Activated CD8-positive, alpha-beta memory T cell treated with anti-CD3 and anti-CD28 coated beads, Interleukin-2, amount 50 U/mL, for 24 hours (primary cell): ENCODE data around the gene NAP1L4.
A peak's percentile ranks its signal among the peaks of the same experiment; 100 is the strongest.
"Not testable (repeated sequence)": the region's sequence is repeated elsewhere in the genome, so short reads cannot be mapped to it uniquely, and the experiment has no call there.

ENCODE experiments used
- DNase-seq: peaks from one replicate; pipeline ENCODE4 v3.0.0-alpha.2; 2020; ENCODE audit errors: extremely low read depth

Gene NAP1L4

GRCh38 chr11:2909133-2909902 lies 82.8 kb downstream of the NAP1L4 start:
- no peak for DNase-seq

- DNase-seq = no peak
These were observed 84.0 kb downstream of the NAP1L4 start for GRCh38 chr11:2908130-2908529.

DNA sequence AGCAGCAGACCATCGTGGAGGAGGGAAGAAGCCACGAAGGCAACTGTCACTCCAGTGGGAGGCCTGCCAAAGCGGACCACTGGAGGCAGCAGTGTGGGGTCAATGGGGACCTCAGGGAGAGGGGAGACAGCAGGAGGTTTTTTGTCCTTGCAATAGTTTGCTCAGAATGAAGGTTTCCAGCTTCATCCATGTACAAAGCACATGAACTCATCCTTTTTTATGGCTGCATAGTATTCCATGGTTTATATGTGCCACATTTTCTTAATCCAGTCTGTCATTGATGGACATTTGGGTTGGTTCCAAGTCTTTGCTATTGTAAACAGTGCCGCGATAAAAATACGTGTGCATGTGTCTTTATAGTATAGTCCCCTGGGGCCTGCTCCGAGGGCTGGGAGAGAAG lies 86.8 kb downstream of the NAP1L4 start:
- not testable (repeated sequence) for DNase-seq

GRCh38 chr11:2904153-2905052 lies 87.7 kb downstream of the NAP1L4 start:
- no peak for DNase-seq

DNA sequence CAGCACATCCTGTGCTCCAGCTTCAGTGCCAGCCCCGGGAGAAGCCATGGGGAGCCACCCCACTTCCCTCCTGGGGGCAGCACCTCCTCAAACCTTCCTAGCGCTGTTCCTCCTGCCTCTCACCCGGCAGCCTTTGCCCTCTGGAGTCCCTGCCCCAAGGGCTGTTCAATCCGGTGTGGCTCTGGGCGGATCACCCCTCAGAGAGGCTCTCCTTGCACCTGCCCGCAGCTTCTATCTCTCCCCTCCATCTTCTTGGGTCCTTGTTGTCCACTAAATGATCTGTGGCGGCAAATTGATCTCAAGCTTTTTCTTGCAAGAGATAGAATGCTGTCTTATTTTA lies 88.5 kb downstream of the NAP1L4 start:
- no peak for DNase-seq

GRCh38 chr11:2902784-2903671 lies 89.1 kb downstream of the NAP1L4 start:
- no peak for DNase-seq

DNA sequence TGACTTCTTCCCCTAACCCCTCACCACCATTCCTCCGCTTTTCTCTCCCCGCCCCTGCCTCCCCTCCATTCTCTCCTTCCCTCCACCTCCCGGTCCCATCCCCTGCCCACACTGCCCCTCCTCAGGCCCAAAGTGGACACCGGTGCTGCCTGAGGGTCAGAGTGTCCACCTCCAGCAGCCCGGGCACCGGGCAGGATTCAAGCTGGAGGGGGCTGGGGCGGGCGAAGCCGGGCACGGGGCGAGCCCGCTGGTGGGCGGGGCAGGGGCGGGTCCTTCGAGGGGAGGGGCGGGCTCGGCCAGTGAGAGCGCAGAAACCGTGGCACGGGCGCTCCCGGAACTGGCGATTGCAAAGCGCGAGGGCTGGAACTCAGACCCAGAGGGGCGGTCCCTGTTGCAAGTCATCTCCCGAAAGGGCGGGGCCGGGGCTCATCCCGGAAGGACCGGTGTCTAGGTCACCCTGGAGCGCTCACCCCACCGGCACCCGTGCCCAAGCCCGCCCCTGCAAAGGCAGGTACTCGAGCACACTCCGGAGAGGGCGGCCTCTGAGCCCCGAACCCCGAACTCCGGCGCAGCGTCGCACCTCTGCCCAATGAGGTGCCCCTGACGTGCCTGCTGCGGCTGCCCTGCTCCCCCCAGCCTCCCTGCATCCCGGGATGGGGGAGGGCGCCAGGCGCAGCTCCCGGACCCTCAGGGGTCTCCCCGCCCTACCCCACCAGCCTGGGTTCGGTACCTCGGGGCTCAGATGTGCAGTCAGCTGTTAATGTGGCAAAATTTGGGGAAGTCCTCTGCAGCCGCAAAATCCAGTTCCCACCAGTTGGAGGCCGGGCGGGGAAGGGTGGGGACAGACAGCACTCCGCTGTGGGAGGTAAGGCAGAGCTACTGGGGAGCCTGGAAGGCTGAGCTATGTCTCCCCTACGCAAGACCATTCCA lies 90.0 kb downstream of the NAP1L4 start:
- peak; percentile 83 for DNase-seq

- DNase-seq = no peak
These were observed 90.8 kb downstream of the NAP1L4 start for GRCh38 chr11:2901196-2901796.

DNA sequence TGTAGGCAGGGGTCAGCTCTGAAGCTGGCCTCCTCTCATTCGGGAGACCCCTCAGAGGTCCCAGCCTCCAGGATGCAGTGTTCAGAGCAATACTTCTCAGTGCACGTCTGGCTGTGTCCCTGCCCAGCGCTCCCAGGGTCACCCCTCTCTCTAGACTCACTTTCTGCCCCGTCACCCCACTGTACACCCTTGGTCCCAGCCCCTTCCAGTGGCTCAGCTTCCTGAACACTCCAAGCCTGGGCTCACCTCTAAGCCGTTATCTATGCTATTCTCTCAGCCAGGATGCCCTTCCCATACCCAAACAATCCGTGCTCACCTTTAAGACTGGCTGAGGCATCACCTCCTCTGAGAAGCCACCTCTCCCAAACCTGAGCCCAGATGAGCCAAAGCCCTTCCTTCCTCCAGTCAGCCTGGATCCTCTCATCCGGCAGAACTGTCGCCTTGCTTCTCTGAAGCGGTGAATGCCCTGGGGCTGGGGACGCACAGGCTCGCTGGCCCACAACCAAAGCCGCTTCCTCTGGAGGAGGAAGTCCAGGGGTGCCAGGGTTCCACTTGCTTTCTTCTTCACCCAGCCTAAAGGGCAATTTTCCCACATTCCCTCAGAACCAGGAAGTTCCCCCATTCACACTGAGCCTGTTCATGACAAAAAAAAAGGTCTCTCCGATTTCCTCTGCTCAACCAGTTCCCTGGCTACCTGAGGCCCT lies 92.9 kb downstream of the NAP1L4 start:
- DNase-seq = no peak

DNA sequence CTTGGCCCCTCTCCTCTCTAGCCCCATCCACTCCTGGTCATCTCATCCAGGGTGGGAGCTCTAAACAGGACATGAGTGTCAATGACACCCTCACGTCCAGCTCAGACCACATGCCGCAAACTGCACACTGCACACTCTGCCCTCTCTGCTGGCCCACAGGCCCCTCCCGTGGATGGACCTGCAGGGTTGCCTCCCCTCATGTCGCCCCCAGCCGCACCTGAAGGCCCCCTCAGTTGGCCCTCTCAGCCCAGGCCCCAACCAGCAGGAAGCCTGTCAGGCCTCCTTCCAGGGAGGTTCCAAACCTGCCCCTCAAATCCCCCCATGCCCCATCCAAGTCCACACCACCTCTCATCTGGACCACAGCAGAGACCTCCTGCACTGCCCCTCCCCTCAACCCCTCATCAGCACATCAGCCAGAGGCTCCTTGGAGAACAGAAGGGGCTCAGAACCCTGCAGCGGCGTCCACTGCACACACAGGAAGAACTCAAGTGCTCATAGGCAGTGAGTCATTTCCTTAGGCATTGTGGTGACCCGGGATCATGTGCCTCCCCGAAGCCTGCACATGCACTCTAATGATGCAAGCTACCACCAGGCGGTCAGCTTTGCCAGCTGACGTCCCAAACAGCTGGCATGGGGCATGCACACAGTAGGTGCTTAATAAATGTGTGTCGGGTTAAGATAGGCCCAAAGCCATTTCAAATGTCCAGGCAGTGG lies 93.6 kb downstream of the NAP1L4 start:
- no peak for DNase-seq

GRCh38 chr11:2897048-2897447 lies 95.1 kb downstream of the NAP1L4 start:
- DNase-seq = no peak

GRCh38 chr11:2896047-2896446 lies 96.1 kb downstream of the NAP1L4 start:
- no peak for DNase-seq
